Fibroblast of skin of scalp (primary cell): ENCODE data around the gene PTCD1.

Experiments
- DNase-seq: peaks from one replicate; pipeline ENCODE4 v3.0.0-alpha.2; 2013

PTCD1 gene

DNA sequence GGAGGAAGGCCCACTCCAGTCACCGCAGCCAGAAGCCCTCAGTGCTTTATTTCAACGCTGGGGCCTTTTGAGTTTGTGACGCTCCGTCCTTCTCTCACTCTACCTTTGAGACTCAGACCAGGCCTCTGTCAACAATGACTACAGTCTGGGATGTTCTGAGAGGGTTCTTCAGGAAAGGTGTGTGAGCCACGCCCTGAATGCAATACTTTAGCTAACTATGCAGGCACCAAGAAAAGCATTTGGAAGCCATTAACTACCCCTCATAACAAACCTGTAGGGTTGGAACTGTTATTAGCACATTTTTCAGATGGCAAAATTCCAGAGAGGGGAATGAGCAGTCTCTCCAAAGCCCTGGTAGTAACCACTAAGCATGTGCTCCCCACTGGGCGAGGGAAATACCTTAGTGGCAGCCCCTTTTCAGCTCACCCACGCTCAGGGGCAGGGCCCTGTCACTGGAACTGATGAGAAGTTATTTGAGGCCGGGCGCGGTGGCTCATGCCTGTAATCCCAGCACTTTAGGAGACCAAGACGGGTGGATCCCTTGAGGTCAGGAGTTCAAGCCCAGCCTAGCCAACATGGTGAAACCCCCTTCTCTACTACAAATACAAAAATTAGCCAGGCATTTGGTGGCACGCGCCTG lies 69.7 kb downstream of the PTCD1 start:
- DNase-seq: no peak
